ENCODE data around the gene HOXA7.

- TF ChIP-seq POLR2A (IDR thresholded peaks at IDR 0.05; ENCODE audit: low read depth, low read length), result no peak
- no peak for TF ChIP-seq POLR2AphosphoS5 (IDR thresholded peaks at IDR 0.05; ENCODE audit: low read depth, low read length)
Measured at GRCh38 chr7:27137640-27138315, 18.7 kb downstream of the HOXA7 start.
